ENCODE measurements around the gene GAPVD1.

- TF ChIP-seq CTCF (IDR thresholded peaks at IDR 0.05): peak in 1 of 3 donors; percentile 55
- TF ChIP-seq POLR2A (IDR thresholded peaks at IDR 0.05): no peak
- peak; percentile 22 to 68 (median 45) for TF ChIP-seq POLR2AphosphoS5 (IDR thresholded peaks at IDR 0.05)
Measured at GRCh38 chr9:125261501-125262293, at the start of gene GAPVD1.

All from breast epithelium (tissue), 3 donors.